Heart right ventricle (tissue), 16 donors: ENCODE measurements around the gene SCD5. TPM values are rescaled to one million over a fixed set of nuclear protein-coding genes. Genes with fewer than 3 reads are reported as not detected.
A peak's percentile ranks its signal among the peaks of the same experiment; 100 is the strongest.

Experiments used
- ATAC-seq, 8 donors: fragments of 200-7000 bp; cut with Tn5 transposase; one replicate each; pipeline ENCODE4 v1.9.1; 2020; ENCODE audit warnings: mild to moderate bottlenecking in 8 of 8, moderate library complexity in 8 of 8, moderate number of reproducible peaks in 1 of 8
- DNase-seq, 2 donors: peaks; one replicate each; pipeline ENCODE4 v3.0.0-alpha.2; 2020
- H3K27ac ChIP-seq, 10 donors: fragments of 200-600 bp; sonication (generic) in 2 of 10; one replicate each; pipeline versions ENCODE4 v1.5.0 to v1.8.0; 2020 to 2022; ENCODE audit warnings: mild to moderate bottlenecking in 3 of 10
- H3K27me3 ChIP-seq, 7 donors: fragments of 200-600 bp; one replicate each; pipeline ENCODE4 v1.8.0; 2021 to 2022; ENCODE audit warnings: mild to moderate bottlenecking in 2 of 7
- H3K36me3 ChIP-seq, 9 donors: fragments of 200-600 bp; sonication (generic) in 1 of 9; one replicate each; pipeline versions ENCODE4 v1.5.0 to v1.8.0; 2020 to 2022; ENCODE audit warnings: mild to moderate bottlenecking in 2 of 9
- H3K4me1 ChIP-seq, 9 donors: fragments of 200-600 bp; sonication (generic) in 1 of 9; one replicate each; pipeline versions ENCODE4 v1.5.0 to v1.8.0; 2020 to 2022; ENCODE audit warnings: mild to moderate bottlenecking in 4 of 9
- H3K4me3 ChIP-seq, 10 donors: fragments of 200-600 bp; sonication (generic) in 2 of 10; one replicate each; pipeline versions ENCODE4 v1.5.0 to v1.8.0; 2020 to 2022; ENCODE audit warnings: mild to moderate bottlenecking in 7 of 10, moderate library complexity in 2 of 10
- H3K9me3 ChIP-seq, 11 donors: fragments of 200-600 bp in 10 of 11; sonication (generic) in 2 of 11; one replicate each; pipeline versions ENCODE4 v1.5.0 to v1.8.0; 2013 to 2022; ENCODE audit warnings: mild to moderate bottlenecking in 2 of 11, control low read depth in 1 of 11, moderate library complexity in 1 of 11
- WGBS, 2 donors: extraction: QIAGEN DNeasy Blood & Tissue Kit; methylation state at CpG; one replicate each; pipeline ENCODE4 v1.1.7; 2013; ENCODE audit warnings: inconsistent platforms in 1 of 2; 5-methylcytosine and 5-hydroxymethylcytosine counted together
- intact Hi-C, 10 donors: fragments of 100-400 bp; cut with DNase I; formaldehyde crosslinking; loops; one replicate each; pipeline versions ENCODE4 v1.11.1 to v1.14.2; 2022
- polyA plus RNA-seq, 2 donors: library from polyadenylated mRNA; stranded (reverse); fragments of 200-250 nt; gene quantifications; one replicate each; pipeline ENCODE4 v1.2.3, GENCODE V29; 2013
- total RNA-seq, 10 donors: library from RNA; stranded (reverse); fragmentation: NEBNext Ultra II Directional in 3 of 10; extraction: Animal tissue kit (Norgen Biotek cat#: 25700) in 3 of 10; gene quantifications; one replicate each; pipeline versions ENCODE4 v1.2.1 to v1.2.4, GENCODE V29; 2021 to 2023
- TF ChIP-seq, protein P1 (sequence below), 9 donors: fragments of 200-600 bp; sonication (generic) in 2 of 9; IDR thresholded peaks; one replicate each; pipeline versions ENCODE4 v1.5.0 to v1.8.0; 2021 to 2022; ENCODE audit warnings: antibody characterized with exemption in 9 of 9, mild to moderate bottlenecking in 5 of 9, moderate library complexity in 1 of 9
- donor health status: Arrhythmogenic right ventricular cardiomyopathy.
- donor health status: ischemic (EF 13 %, LVEDD 7.1; RV severe dilation, severe dysfunction).
- donor health status: healthy with polysubstance abuse.
- donor health status: DM: no; HTN: yes; CAD: no.
- donor health status: DM: no; HTN: no; CAD: no.
- donor health status: ischemic (EF 25% LVEDD 6.9; RV normal size, moderate dysfunction).
- donor health status: ischemic (EF 25% LVEDD 5.7; RV mildly dilated, moderate dysfunction).
- donor health status: healthy.
- donor health status: DM: yes; HTN: yes; CAD: no.
- donor health status: Ischemic cardiomyopathy.
- donor health status: ischemic (EF 35%, LVEDD 5.7; RV mildly dilated, moderate dysfunction).
- donor health status: nonischemic (EF 11% LVEDD 7.7; RV severe dilation, severe dysfunction).
- donor health status: DM: yes; HTN: yes; CAD: no.
- donor health status: PGD.
- donor health status: ischemic (EF 29% LVEDD 5.4; RV normal size, mild dysfunction).
- donor health status: nonischemic (EF 23%, LVEDD 6.1; RV moderate dilation, normal function).

SCD5 gene
- total and polyA plus RNA-seq, 12 donors: 1.7 to 6.7 (median 3.1) TPM

DNA sequence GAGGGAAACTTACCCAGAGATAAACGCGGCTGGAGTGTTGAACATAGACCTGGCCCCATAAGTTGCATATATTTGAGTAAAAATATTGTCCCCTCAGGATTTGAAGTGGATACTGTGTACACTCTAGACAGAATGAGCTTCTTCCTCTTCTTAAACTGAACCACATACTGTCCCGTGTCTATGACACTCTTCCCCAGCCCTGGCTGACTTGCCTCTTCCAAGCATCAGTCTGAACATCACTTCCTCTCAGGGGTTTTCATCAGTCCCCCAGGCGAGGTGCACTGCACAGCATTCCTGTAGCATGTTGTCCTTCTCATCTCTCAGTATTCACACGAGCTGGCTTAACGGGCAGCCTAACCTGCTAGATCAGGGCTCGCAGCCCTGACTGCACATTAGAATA is 156.3 kb downstream of the SCD5 start:
- no peak overlapping the region for H3K4me3 ChIP-seq
- ATAC-seq (no peak), DNase-seq (no peak)
- H3K36me3 ChIP-seq: no peaks in the 10 kb centered on the region
- H3K27me3 ChIP-seq: no peaks in the 10 kb centered on the region
- peaks cover 0 to 17% (median 0%) of the 10 kb centered on the region in 9 donors for H3K4me1 ChIP-seq
- TF ChIP-seq, protein P1, sequence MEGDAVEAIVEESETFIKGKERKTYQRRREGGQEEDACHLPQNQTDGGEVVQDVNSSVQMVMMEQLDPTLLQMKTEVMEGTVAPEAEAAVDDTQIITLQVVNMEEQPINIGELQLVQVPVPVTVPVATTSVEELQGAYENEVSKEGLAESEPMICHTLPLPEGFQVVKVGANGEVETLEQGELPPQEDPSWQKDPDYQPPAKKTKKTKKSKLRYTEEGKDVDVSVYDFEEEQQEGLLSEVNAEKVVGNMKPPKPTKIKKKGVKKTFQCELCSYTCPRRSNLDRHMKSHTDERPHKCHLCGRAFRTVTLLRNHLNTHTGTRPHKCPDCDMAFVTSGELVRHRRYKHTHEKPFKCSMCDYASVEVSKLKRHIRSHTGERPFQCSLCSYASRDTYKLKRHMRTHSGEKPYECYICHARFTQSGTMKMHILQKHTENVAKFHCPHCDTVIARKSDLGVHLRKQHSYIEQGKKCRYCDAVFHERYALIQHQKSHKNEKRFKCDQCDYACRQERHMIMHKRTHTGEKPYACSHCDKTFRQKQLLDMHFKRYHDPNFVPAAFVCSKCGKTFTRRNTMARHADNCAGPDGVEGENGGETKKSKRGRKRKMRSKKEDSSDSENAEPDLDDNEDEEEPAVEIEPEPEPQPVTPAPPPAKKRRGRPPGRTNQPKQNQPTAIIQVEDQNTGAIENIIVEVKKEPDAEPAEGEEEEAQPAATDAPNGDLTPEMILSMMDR (IDR thresholded peaks at IDR 0.05): no peak
- H3K9me3 ChIP-seq: no peaks in the 10 kb centered on the region
- H3K27ac ChIP-seq: no peak overlapping the region
- 70 to 76% methylated on average over 7 of the region's 7 CpGs for WGBS, 2 donors
- intact Hi-C loops: no loop called here

DNA sequence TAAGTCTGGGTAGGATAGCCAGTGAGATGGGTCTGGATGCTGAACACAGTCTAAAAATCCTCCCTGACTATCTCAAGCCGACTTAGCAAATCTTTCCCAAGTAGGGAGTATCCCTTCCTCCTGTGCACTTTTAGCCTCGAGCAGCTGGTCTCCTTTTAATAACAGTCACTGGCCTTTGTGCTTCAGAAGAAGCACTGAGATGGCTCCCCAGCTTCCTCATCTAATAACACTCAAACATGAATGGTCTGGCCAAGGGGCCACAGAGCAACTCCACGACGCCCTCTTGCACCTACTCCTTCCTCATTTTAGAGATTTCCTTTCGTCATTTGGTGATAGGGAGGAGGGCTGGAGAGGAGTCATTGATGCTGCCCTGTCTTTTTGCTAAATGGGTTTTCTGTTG is 158.1 kb downstream of the SCD5 start:
- H3K27ac ChIP-seq: no peak overlapping the region
- intact Hi-C loops: no loop called here
- no peak overlapping the region for H3K4me3 ChIP-seq
- TF ChIP-seq, protein P1 (IDR thresholded peaks at IDR 0.05): no peak
- WGBS, 2 donors: 50 to 55% methylated on average over 5 of the region's 5 CpGs
- no peaks in the 10 kb centered on the region for H3K27me3 ChIP-seq
- no peaks in the 10 kb centered on the region for H3K36me3 ChIP-seq
- peaks cover 0 to 17% (median 0%) of the 10 kb centered on the region in 9 donors for H3K4me1 ChIP-seq
- DNase-seq (no peak), ATAC-seq (peak in 2 of 8 donors; percentile 38 to 40)
- H3K9me3 ChIP-seq: no peaks in the 10 kb centered on the region

DNA sequence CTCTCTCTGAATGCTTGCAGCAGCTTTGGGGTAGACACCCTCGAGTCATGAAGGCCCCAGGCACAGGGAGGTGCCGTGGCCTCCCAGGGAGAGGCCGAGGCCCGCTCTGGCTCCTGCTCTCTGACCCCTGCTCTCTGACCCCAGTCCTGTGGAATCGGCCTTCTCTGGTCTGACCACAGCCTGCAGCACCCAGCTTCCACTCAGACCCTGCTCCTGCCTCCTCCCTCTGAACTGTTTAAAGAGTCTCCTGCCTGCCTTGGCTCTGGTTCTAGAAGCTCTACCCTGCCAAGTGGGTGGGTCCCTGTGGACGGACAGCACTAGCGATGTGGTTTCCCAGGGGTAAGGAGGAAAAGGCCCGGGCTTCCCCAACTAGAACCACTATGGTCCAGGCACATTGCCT is 158.6 kb downstream of the SCD5 start:
- no peaks in the 10 kb centered on the region for H3K27me3 ChIP-seq
- peak overlapping the region in 1 of 10 donors; percentile 28 for H3K27ac ChIP-seq
- peaks cover 0 to 17% (median 0%) of the 10 kb centered on the region in 9 donors for H3K4me1 ChIP-seq
- H3K4me3 ChIP-seq: no peak overlapping the region
- peak in 5 of 8 donors; percentile 19 to 77 (median 30) for ATAC-seq
- WGBS, 2 donors: 68 to 71% methylated on average over 8 of the region's 8 CpGs
- peaks cover 0 to 2% (median 0%) of the 10 kb centered on the region in 9 donors for H3K36me3 ChIP-seq
- H3K9me3 ChIP-seq: no peaks in the 10 kb centered on the region
- intact Hi-C loops: no loop called here
- TF ChIP-seq, protein P1 (IDR thresholded peaks at IDR 0.05): no peak
- peak in 1 of 2 donors; percentile 16 for DNase-seq

DNA sequence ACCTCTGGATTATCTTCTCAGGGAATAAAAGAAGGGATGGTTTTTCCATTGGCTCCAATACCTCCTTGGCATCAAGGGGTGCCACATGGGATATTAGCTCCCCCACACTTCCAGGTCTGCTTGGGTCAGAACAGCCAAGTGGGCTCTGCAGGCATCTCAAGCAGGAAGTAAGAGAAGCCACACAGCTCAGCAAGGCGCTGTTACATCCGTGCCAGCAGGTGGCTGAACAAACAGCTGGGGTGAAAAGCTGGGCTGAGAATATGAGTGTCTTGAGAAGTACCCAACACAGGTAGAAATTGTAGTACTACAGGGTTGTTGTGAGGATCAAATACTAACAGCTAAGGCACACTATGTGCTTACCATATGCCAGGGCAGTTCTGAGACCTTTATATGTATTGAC is 160.1 kb downstream of the SCD5 start:
- H3K27ac ChIP-seq: no peak overlapping the region
- ATAC-seq (no peak), DNase-seq (no peak)
- WGBS, 2 donors: 62 to 85% methylated on average over 2 of the region's 2 CpGs
- H3K4me3 ChIP-seq: no peak overlapping the region
- intact Hi-C loops: no loop called here
- no peaks in the 10 kb centered on the region for H3K9me3 ChIP-seq
- H3K4me1 ChIP-seq: peaks cover 0 to 17% (median 0%) of the 10 kb centered on the region in 9 donors
- H3K27me3 ChIP-seq: no peaks in the 10 kb centered on the region
- H3K36me3 ChIP-seq: peaks cover 0 to 9% (median 0%) of the 10 kb centered on the region in 9 donors
- TF ChIP-seq, protein P1 (IDR thresholded peaks at IDR 0.05): no peak
